Mesendoderm (in vitro differentiated cells): Measurements from ENCODE around the gene COPS8.

Experiments
- DNase-seq: peaks from one replicate; pipeline ENCODE4 v3.0.0; 2013
- H2AK5ac ChIP-seq: 2 replicates; pipeline ENCODE4 v1.6.1; 2013; ENCODE audit warnings: low read length, inconsistent platforms
- H2BK120ac ChIP-seq: 2 replicates; pipeline ENCODE4 v1.6.1; 2013; ENCODE audit warnings: low read depth, mild to moderate bottlenecking, low read length, moderate library complexity, mixed read lengths
- H2BK15ac ChIP-seq: replicated peaks from 2 replicates; pipeline ENCODE4 v1.6.1; 2013; ENCODE audit warnings: low read depth, mild to moderate bottlenecking, moderate library complexity
- H2BK5ac ChIP-seq: 2 replicates; pipeline ENCODE4 v1.6.1; 2013; ENCODE audit warnings: low read length, inconsistent platforms
- H3K18ac ChIP-seq: 2 replicates; pipeline ENCODE4 v1.6.1; 2013; ENCODE audit warnings: mild to moderate bottlenecking, low read length, mixed read lengths
- H3K23ac ChIP-seq: one replicate; pipeline ENCODE4 v1.6.1; 2013; ENCODE audit warnings: low read length
- H3K27ac ChIP-seq: 2 replicates; pipeline ENCODE4 v1.5.1; 2013; ENCODE audit warnings: low read depth, mild to moderate bottlenecking, inconsistent platforms, low read length, moderate library complexity
- H3K27me3 ChIP-seq: 2 replicates; pipeline ENCODE4 v1.6.1; 2013; ENCODE audit warnings: low read length, control low read depth, mild to moderate bottlenecking, inconsistent platforms; ENCODE audit not compliant: insufficient read depth, poor library complexity
- H3K36me3 ChIP-seq: 2 replicates; pipeline ENCODE4 v1.6.1; 2013; ENCODE audit warnings: low read length, inconsistent platforms; ENCODE audit not compliant: control insufficient read depth, insufficient read depth
- H3K4ac ChIP-seq: one replicate; pipeline ENCODE4 v1.6.1; 2013; ENCODE audit warnings: low read depth, mild to moderate bottlenecking, low read length, moderate library complexity
- H3K4me1 ChIP-seq: 2 replicates; pipeline ENCODE4 v1.6.1; 2013; ENCODE audit warnings: low read depth, low read length, inconsistent platforms; ENCODE audit not compliant: control insufficient read depth
- H3K4me2 ChIP-seq: 2 replicates; pipeline ENCODE4 v1.6.1; 2013; ENCODE audit warnings: low read length
- H3K4me3 ChIP-seq: 2 replicates; pipeline ENCODE4 v1.5.1; 2013; ENCODE audit warnings: mild to moderate bottlenecking, low read length
- H3K56ac ChIP-seq: one replicate; pipeline ENCODE4 v1.6.1; 2013; ENCODE audit warnings: low read length
- H3K79me1 ChIP-seq: 2 replicates; pipeline ENCODE4 v1.6.1; 2013; ENCODE audit warnings: low read length, inconsistent platforms
- H3K79me2 ChIP-seq: 2 replicates; pipeline ENCODE4 v1.6.1; 2013; ENCODE audit warnings: mild to moderate bottlenecking, low read length; ENCODE audit not compliant: control insufficient read depth, insufficient read depth
- H3K9ac ChIP-seq: 2 replicates; pipeline ENCODE4 v1.6.1; 2013; ENCODE audit warnings: low read length, inconsistent platforms
- H4K5ac ChIP-seq: one replicate; pipeline ENCODE4 v1.6.1; 2013; ENCODE audit warnings: low read length
- H4K8ac ChIP-seq: one replicate; pipeline ENCODE4 v1.6.1; 2013; ENCODE audit warnings: low read depth, mild to moderate bottlenecking, control low read depth, low read length, moderate library complexity
- WGBS: extraction: QIAGEN DNeasy Blood & Tissue Kit; methylation state at CpG from one replicate; pipeline ENCODE4 v1.1.7; 2013; ENCODE audit warnings: low lambda C conversion rate, missing lambda C conversion rate; ENCODE audit not compliant: insufficient coverage; ENCODE audit errors: extremely low coverage; 5-methylcytosine and 5-hydroxymethylcytosine counted together

The COPS8 gene

DNA sequence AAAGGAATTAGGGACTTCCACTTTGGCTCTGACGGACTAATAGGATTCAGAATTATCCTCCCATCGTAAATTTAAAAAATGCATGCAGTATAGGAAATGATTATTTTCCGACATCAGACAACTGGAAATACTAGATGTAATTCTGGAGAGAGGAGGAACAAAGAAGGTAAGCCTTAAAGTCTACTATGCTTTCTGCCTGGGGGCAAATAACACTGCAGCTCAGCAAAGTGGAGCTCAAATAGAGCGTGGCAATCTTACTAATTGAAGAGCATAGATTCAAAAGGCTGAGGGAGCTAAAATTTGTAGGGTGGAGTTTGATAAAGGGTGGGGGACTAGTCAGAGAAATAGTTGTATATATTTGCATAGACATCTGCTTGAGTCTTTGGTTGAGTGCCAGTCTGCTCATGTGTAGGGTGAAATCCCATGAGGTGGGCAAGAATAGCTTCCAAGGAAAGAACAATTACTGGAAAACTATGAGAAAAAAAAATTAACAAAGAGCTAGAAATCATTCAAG is 23.8 kb downstream of the COPS8 start:
- H3K9ac ChIP-seq = no peak overlapping the region
- H3K18ac ChIP-seq = no peak overlapping the region
- no peaks in the 10 kb centered on the region for H3K36me3 ChIP-seq
- H3K79me1 ChIP-seq = no peaks in the 10 kb centered on the region
- H3K27me3 ChIP-seq = no peaks in the 10 kb centered on the region
- H3K4me3 ChIP-seq = no peak overlapping the region
- H3K4me1 ChIP-seq = no peaks in the 10 kb centered on the region
- no peak overlapping the region for H3K56ac ChIP-seq
- no CpG with 5 or more reads among the region's 4 CpGs for WGBS
- H3K27ac ChIP-seq = no peak overlapping the region
- H2BK120ac ChIP-seq = no peak overlapping the region
- H3K79me2 ChIP-seq = no peaks in the 10 kb centered on the region
- H2AK5ac ChIP-seq = no peak overlapping the region
- DNase-seq = no peak
- no peak overlapping the region for H4K5ac ChIP-seq
- no peak overlapping the region for H3K23ac ChIP-seq
- no peak overlapping the region for H2BK15ac ChIP-seq
- no peak overlapping the region for H3K4me2 ChIP-seq
- no peak overlapping the region for H2BK5ac ChIP-seq
- no peak overlapping the region for H4K8ac ChIP-seq
- H3K4ac ChIP-seq = no peak overlapping the region

DNA sequence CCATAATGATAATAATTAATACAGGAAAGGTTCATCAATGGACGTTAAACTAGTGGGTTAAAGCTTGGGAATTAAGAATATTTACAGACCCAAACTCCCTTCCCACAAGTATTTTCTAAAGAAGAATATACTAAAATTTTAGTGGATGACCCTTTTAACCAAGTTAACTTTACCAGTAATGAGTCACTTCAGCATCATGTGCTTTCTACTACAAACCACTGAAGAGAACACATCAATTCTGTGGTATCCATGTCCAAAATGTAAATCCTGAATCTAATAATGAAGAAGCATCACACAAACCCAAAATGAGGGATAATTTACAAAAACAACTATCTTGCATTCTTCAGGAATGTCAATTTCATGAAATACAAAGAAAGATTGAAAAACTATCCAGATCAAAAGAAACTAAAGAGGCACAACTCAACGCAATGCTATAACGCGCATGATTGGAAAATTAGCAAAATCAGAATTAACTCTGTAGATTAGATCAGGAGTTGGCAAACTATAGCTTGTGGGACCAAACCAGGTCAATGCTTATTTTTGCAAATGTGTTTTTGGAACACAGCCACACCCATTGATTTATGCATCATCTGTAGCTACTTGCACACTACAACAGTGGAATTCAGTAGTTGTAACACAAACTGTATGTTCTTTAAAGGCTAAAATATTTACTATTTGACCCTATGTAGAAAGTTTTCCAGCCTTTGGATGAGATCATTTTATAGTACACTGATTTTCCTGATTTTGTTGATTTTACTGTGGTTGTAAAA is 27.5 kb downstream of the COPS8 start:
- Histone ChIP-seq H2BK120ac (no peak overlapping the region), H2AK5ac (no peak overlapping the region), H3K4me1 (no peaks in the 10 kb centered on the region), H3K36me3 (no peaks in the 10 kb centered on the region), H2BK5ac (no peak overlapping the region), H3K18ac (no peak overlapping the region), H3K27me3 (no peaks in the 10 kb centered on the region), H3K23ac (no peak overlapping the region), H3K27ac (no peak overlapping the region), H3K56ac (no peak overlapping the region), H3K4me2 (no peak overlapping the region), H2BK15ac (no peak overlapping the region), H4K5ac (no peak overlapping the region), H4K8ac (no peak overlapping the region), H3K4me3 (no peak overlapping the region), H3K9ac (no peak overlapping the region), H3K4ac (no peak overlapping the region), H3K79me1 (no peaks in the 10 kb centered on the region), H3K79me2 (no peaks in the 10 kb centered on the region)
- no CpG with 5 or more reads among the region's 4 CpGs for WGBS
- DNase-seq = no peak

DNA sequence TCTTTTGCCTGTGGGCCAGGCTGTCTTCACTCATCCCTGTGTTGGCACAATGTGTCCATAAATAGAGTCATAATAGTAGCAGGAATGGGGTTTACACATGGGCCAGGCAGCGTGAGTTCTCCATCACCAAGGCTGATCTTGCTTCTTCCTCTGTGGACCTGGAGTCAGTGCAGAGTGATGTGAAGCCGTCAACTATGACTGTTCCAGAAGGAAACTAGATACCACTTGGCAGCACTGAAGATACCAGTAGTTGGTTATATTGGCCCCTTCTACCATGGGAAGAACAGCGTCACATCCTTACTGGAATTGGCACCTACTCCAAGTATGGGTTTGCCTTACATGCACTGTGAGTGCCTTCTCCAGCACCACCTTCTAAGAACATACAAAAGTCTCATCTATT is 30.2 kb downstream of the COPS8 start:
- no peaks in the 10 kb centered on the region for H3K79me1 ChIP-seq
- no peak overlapping the region for H2AK5ac ChIP-seq
- no peak overlapping the region for H2BK5ac ChIP-seq
- H3K27ac ChIP-seq = no peak overlapping the region
- no peak overlapping the region for H4K8ac ChIP-seq
- no peak for DNase-seq
- H3K4me1 ChIP-seq = no peaks in the 10 kb centered on the region
- no peak overlapping the region for H2BK120ac ChIP-seq
- H4K5ac ChIP-seq = no peak overlapping the region
- H3K18ac ChIP-seq = no peak overlapping the region
- no peak overlapping the region for H3K4ac ChIP-seq
- no peak overlapping the region for H3K56ac ChIP-seq
- H3K9ac ChIP-seq = no peak overlapping the region
- H3K36me3 ChIP-seq = no peaks in the 10 kb centered on the region
- H2BK15ac ChIP-seq = no peak overlapping the region
- H3K27me3 ChIP-seq = no peaks in the 10 kb centered on the region
- no peaks in the 10 kb centered on the region for H3K79me2 ChIP-seq
- no CpG with 5 or more reads among the region's 3 CpGs for WGBS
- no peak overlapping the region for H3K4me2 ChIP-seq
- H3K4me3 ChIP-seq = no peak overlapping the region
- no peak overlapping the region for H3K23ac ChIP-seq

DNA sequence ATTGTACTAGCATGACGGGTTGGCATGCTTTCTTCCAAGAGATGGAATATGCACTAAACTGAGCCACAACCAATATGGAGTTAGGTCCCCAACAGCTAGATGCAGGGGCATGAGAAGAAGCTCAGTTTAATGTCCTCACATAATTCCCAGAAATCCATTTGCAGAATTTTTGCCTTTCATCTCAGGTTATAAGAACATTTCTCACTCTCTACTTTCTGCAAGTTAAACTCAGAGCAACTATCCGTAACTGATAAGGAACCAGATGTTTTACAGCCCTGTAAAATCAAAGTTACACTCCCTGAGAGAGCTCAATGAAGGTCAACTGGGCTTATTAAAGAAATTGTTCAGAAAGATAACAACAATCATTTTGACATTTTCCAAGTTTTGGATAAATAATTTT is 30.7 kb downstream of the COPS8 start:
- Histone ChIP-seq H2BK15ac (no peak overlapping the region), H3K4me1 (no peaks in the 10 kb centered on the region), H4K5ac (no peak overlapping the region), H3K4ac (no peak overlapping the region), H3K4me2 (no peak overlapping the region), H2BK120ac (no peak overlapping the region), H2AK5ac (no peak overlapping the region), H3K56ac (no peak overlapping the region), H3K9ac (no peak overlapping the region), H3K36me3 (no peaks in the 10 kb centered on the region), H3K27ac (no peak overlapping the region), H3K79me1 (no peaks in the 10 kb centered on the region), H3K23ac (no peak overlapping the region), H2BK5ac (no peak overlapping the region), H3K27me3 (no peaks in the 10 kb centered on the region), H4K8ac (no peak overlapping the region), H3K18ac (no peak overlapping the region), H3K79me2 (no peaks in the 10 kb centered on the region), H3K4me3 (no peak overlapping the region)
- no peak for DNase-seq
- no CpG with 5 or more reads among the region's 2 CpGs for WGBS

DNA sequence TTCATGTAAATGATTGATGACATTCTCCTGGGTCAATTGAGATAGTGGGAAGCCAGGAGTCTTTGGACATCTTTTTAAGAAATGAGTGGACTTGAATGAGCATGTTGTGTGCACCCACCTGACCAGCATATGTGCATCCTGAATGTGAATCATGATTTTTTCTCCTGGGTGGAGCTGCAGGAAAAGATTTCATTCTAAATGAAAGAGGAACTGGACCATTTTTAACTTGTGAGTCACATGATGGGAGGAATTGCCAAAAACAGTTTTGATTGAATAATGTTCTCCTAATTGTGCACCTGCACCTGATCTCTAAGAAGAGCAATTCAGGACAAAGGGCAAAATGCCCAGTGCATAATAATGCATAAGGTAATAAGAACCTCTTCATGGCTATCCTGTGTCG is 32.3 kb downstream of the COPS8 start:
- WGBS = no CpG with 5 or more reads among the region's 1 CpG
- Histone ChIP-seq H2AK5ac (no peak overlapping the region), H3K4me2 (no peak overlapping the region), H3K18ac (no peak overlapping the region), H3K27me3 (no peaks in the 10 kb centered on the region), H2BK5ac (no peak overlapping the region), H3K9ac (no peak overlapping the region), H3K79me2 (no peaks in the 10 kb centered on the region), H4K5ac (no peak overlapping the region), H3K4me1 (no peaks in the 10 kb centered on the region), H2BK120ac (no peak overlapping the region), H3K23ac (no peak overlapping the region), H3K4ac (no peak overlapping the region), H3K27ac (no peak overlapping the region), H3K4me3 (no peak overlapping the region), H4K8ac (no peak overlapping the region), H3K79me1 (no peaks in the 10 kb centered on the region), H3K36me3 (no peaks in the 10 kb centered on the region), H2BK15ac (no peak overlapping the region), H3K56ac (no peak overlapping the region)
- no peak for DNase-seq
